ENCODE data around the gene MT1M. TPM values are rescaled to one million over a fixed set of nuclear protein-coding genes. Genes with fewer than 3 reads are reported as not detected.

Gene MT1M
- total and polyA plus RNA-seq, 2 of the 8 experiments (the other 6 are each of a cell fraction or from before 2014, with no cell fraction given): 2.1 TPM; not detected in 1

- TF ChIP-seq TAF7 (optimal IDR thresholded peaks at IDR 0.05; ENCODE audit: borderline replicate concordance, low read depth, low read length) (no peak), NANOG (IDR thresholded peaks at IDR 0.05; ENCODE audit: insufficient read depth, low read depth, low read length, poor library complexity, severe bottlenecking) (no peak), RFX5 (IDR thresholded peaks at IDR 0.05; ENCODE audit: borderline replicate concordance, low read depth, low read length) (no peak), CBX5 (IDR thresholded peaks at IDR 0.05; ENCODE audit: low read depth, low read length) (no peak), HDAC2 (IDR thresholded peaks at IDR 0.05; ENCODE audit: borderline replicate concordance in 1 of 2, low read depth in 2 of 2, low read length in 2 of 2) (peak in 1 of 2 experiments; percentile 85; a peak in 1 of 4 replicates), KDM1A (IDR thresholded peaks at IDR 0.05; ENCODE audit: borderline replicate concordance, low read length) (no peak), KDM4A (IDR thresholded peaks at IDR 0.05; ENCODE audit: low read depth, low read length, severe bottlenecking) (peak; percentile 87), EZH2 (IDR thresholded peaks at IDR 0.05; ENCODE audit: low read depth, low read length, severe bottlenecking) (peak; percentile 69), ZNF274 (IDR thresholded peaks at IDR 0.05; ENCODE audit: borderline replicate concordance, extremely low read depth, low read length) (no peak), POU5F1 (IDR thresholded peaks at IDR 0.05; ENCODE audit: low read depth, low read length) (no peak), JUN (IDR thresholded peaks at IDR 0.05; ENCODE audit: low read depth, low read length) (no peak), SIRT6 (IDR thresholded peaks at IDR 0.05; ENCODE audit: low read length) (no peak), YY1 (IDR thresholded peaks at IDR 0.05; ENCODE audit: low read depth, low read length) (no peak), TAF1 (IDR thresholded peaks at IDR 0.05; ENCODE audit: low read depth, low read length) (no peak), CHD1 (IDR thresholded peaks at IDR 0.05; ENCODE audit: low read depth, low read length) (no peak), CREB1 (IDR thresholded peaks at IDR 0.05) (no peak), TEAD4 (IDR thresholded peaks at IDR 0.05; ENCODE audit: low read depth, low read length) (no peak), RBBP5 (IDR thresholded peaks at IDR 0.05; ENCODE audit: borderline replicate concordance, low read depth, low read length) (no peak), SUZ12 (IDR thresholded peaks at IDR 0.05; ENCODE audit: low read length) (peak; percentile 82; the same call in 1 of the 2 replicates), SIN3A (conservative IDR thresholded peaks at IDR 0.05 in 1 of 2, IDR thresholded peaks at IDR 0.05 in 1 of 2; ENCODE audit: low read depth in 1 of 2, low read length in 2 of 2) (no peak), ASH2L (IDR thresholded peaks at IDR 0.05; ENCODE audit: low read length) (peak; percentile 71), BCL11A (IDR thresholded peaks at IDR 0.05; ENCODE audit: low read depth in 2 of 2, low read length in 2 of 2) (no peak), SIX5 (IDR thresholded peaks at IDR 0.05; ENCODE audit: low read depth, low read length) (no peak)
- TF ChIP-seq, protein P1, sequence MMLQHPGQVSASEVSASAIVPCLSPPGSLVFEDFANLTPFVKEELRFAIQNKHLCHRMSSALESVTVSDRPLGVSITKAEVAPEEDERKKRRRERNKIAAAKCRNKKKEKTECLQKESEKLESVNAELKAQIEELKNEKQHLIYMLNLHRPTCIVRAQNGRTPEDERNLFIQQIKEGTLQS (IDR thresholded peaks at IDR 0.05; ENCODE audit: insufficient read depth, low read depth, low read length): no peak
Measured at GRCh38 chr16:56589141-56590039, 43.1 kb upstream of the MT1M start, which contains the start of gene MT3 (continued).

Measured in H1 (cell line).